GM18873 (cell line): ENCODE data around the gene C9orf85.
"Not testable (repeated sequence)": the region's sequence is repeated elsewhere in the genome, so short reads cannot be mapped to it uniquely, and the experiment has no call there.

Experiments used
- ATAC-seq: cut with Tn5 transposase; IDR thresholded peaks from one replicate; pipeline ENCODE4 v1.9.1; 2021; ENCODE audit warnings: mild to moderate bottlenecking, moderate library complexity, moderate number of reproducible peaks; ENCODE audit not compliant: unreplicated experiment, low FRiP score

Gene C9orf85

GRCh38 chr9:71937070-71937625 lies 25.7 kb downstream of the C9orf85 start:
- ATAC-seq = no peak

GRCh38 chr9:71937898-71938297 lies 26.5 kb downstream of the C9orf85 start:
- ATAC-seq = no peak

- no peak for ATAC-seq
Measured at GRCh38 chr9:71941060-71941568, 29.7 kb downstream of the C9orf85 start.

GRCh38 chr9:71941998-71942567 lies 30.6 kb downstream of the C9orf85 start:
- no peak for ATAC-seq

- ATAC-seq = no peak
Measured at GRCh38 chr9:71944754-71945375, 33.4 kb downstream of the C9orf85 start.

- ATAC-seq = not testable (repeated sequence)
Measured at GRCh38 chr9:71954652-71955051, 43.2 kb downstream of the C9orf85 start.

- no peak for ATAC-seq
Measured at GRCh38 chr9:71955300-71955915, 44.0 kb downstream of the C9orf85 start.

GRCh38 chr9:71962328-71962727 lies 50.9 kb downstream of the C9orf85 start:
- no peak for ATAC-seq

- not testable (repeated sequence) for ATAC-seq
Measured at GRCh38 chr9:71963471-71963996, 52.1 kb downstream of the C9orf85 start.

GRCh38 chr9:71965403-71965802 lies 54.0 kb downstream of the C9orf85 start:
- no peak for ATAC-seq

- no peak for ATAC-seq
Measured at GRCh38 chr9:71966601-71967000, 55.2 kb downstream of the C9orf85 start.

GRCh38 chr9:71968541-71969090 lies 57.2 kb downstream of the C9orf85 start:
- ATAC-seq = no peak

GRCh38 chr9:71975833-71976232 lies 64.4 kb downstream of the C9orf85 start:
- no peak for ATAC-seq

GRCh38 chr9:71977003-71977402 lies 65.6 kb downstream of the C9orf85 start:
- ATAC-seq = no peak

GRCh38 chr9:71980266-71981190 lies 69.1 kb downstream of the C9orf85 start:
- no peak for ATAC-seq

- ATAC-seq = no peak
Measured at GRCh38 chr9:71981944-71982343, 70.5 kb downstream of the C9orf85 start.

GRCh38 chr9:71984403-71984802 lies 73.0 kb downstream of the C9orf85 start:
- no peak for ATAC-seq

- no peak for ATAC-seq
Measured at GRCh38 chr9:71984831-71985281, 73.4 kb downstream of the C9orf85 start.

- no peak for ATAC-seq
Measured at GRCh38 chr9:71985297-71985911, 74.0 kb downstream of the C9orf85 start.
